ENCODE results near the gene OTOF.

The OTOF gene

DNA sequence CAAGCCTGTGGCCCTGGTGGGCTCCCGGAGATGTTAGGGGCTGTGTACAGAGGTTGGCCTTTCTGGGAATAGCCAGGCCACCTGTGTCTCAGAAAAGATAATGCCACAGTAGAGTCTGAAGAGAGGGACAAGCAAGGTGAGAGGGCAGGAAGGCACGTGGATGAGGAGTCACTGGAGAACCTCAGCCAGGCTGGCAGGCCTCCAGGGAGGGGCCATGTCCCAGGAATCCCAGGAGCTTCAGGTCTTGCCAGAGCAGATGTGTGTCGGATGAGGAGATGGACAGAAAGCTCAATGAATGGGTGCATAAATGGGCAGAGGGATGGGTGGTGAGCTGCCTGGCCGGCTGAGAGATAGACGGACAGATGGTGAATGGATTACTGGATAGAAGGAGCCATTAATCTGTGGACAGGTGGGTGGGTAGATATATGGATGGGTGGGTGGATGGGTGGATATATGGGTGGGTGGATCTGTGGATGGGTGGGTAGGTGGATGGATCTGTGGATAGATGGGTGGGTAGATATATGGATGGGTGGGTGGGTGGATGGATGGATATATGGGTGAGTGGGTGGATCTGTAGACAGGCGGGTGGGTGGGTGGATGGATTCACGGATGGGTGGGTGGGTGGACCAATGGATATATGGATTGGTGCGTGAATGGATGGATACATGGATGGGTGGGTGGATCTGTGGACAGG, 7.9 kb upstream of the OTOF start:
- H3K4me2 ChIP-seq (ENCODE audit: low read length) = no peak overlapping the region
- no peak for DNase-seq
- H3K4ac ChIP-seq (ENCODE audit: low read depth, low read length) = no peak overlapping the region
- H3K9ac ChIP-seq (ENCODE audit: low read length) = no peak overlapping the region
- H3K18ac ChIP-seq (ENCODE audit: low read length) = no peak overlapping the region
- no peaks in the 10 kb centered on the region for H3K4me1 ChIP-seq (ENCODE audit: control insufficient read depth, low read depth, low read length)
- no peak overlapping the region for H2BK15ac ChIP-seq (replicated peaks; ENCODE audit: low read depth)
- no peak overlapping the region for H3K56ac ChIP-seq (ENCODE audit: low read length)
- H2BK120ac ChIP-seq (ENCODE audit: low read depth, low read length) = no peak overlapping the region
- H2AK5ac ChIP-seq (ENCODE audit: low read length) = no peak overlapping the region
- H3K79me2 ChIP-seq (ENCODE audit: control insufficient read depth, insufficient read depth, low read length) = no peaks in the 10 kb centered on the region
- no CpG with 5 or more reads among the region's 8 CpGs for WGBS (ENCODE audit: extremely low coverage, insufficient coverage, low lambda C conversion rate)
- no peaks in the 10 kb centered on the region for H3K36me3 ChIP-seq (ENCODE audit: control insufficient read depth, insufficient read depth, low read length)
- no peak overlapping the region for H3K4me3 ChIP-seq (ENCODE audit: low read length)
- H3K23ac ChIP-seq (ENCODE audit: low read length) = no peak overlapping the region
- H4K8ac ChIP-seq (ENCODE audit: low read depth, low read length) = no peak overlapping the region
- H2BK5ac ChIP-seq (ENCODE audit: low read length) = no peak overlapping the region
- no peaks in the 10 kb centered on the region for H3K79me1 ChIP-seq (ENCODE audit: low read length)
- no peak overlapping the region for H4K5ac ChIP-seq (ENCODE audit: low read length)
- no peaks in the 10 kb centered on the region for H3K27me3 ChIP-seq (ENCODE audit: insufficient read depth, low read length, poor library complexity)
- no peak overlapping the region for H3K27ac ChIP-seq (ENCODE audit: low read depth, low read length)

DNA sequence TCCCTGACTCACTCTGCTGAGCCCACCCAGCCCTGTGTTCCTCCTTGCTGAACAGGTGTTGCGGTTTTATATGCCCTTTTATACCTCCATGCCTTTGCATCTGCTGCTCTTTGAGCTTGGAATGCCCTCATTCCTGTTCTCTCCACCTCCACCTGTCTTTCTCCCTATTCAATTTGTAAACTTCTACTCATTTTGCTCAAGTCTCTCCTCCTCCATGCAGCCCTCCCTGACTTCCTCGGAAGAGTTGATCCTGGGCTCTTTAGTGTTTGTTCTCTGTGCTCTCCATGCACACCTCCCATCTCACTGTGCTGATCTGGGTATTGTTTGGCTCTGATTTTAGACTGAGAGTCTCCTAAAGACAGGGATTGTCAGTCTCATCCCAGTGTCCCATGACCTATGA, 7.2 kb upstream of the OTOF start:
- no peak for DNase-seq
- Histone ChIP-seq H4K8ac (ENCODE audit: low read depth, low read length) (no peak overlapping the region), H3K4me1 (ENCODE audit: control insufficient read depth, low read depth, low read length) (no peaks in the 10 kb centered on the region), H3K56ac (ENCODE audit: low read length) (no peak overlapping the region), H2BK15ac (replicated peaks; ENCODE audit: low read depth) (no peak overlapping the region), H3K36me3 (ENCODE audit: control insufficient read depth, insufficient read depth, low read length) (no peaks in the 10 kb centered on the region), H3K4ac (ENCODE audit: low read depth, low read length) (no peak overlapping the region), H3K18ac (ENCODE audit: low read length) (no peak overlapping the region), H3K79me1 (ENCODE audit: low read length) (no peaks in the 10 kb centered on the region), H4K5ac (ENCODE audit: low read length) (no peak overlapping the region), H3K27me3 (ENCODE audit: insufficient read depth, low read length, poor library complexity) (no peaks in the 10 kb centered on the region), H2AK5ac (ENCODE audit: low read length) (no peak overlapping the region), H3K4me2 (ENCODE audit: low read length) (no peak overlapping the region), H3K9ac (ENCODE audit: low read length) (no peak overlapping the region), H3K23ac (ENCODE audit: low read length) (no peak overlapping the region), H3K27ac (ENCODE audit: low read depth, low read length) (no peak overlapping the region), H2BK120ac (ENCODE audit: low read depth, low read length) (no peak overlapping the region), H3K4me3 (ENCODE audit: low read length) (no peak overlapping the region), H3K79me2 (ENCODE audit: control insufficient read depth, insufficient read depth, low read length) (no peaks in the 10 kb centered on the region), H2BK5ac (ENCODE audit: low read length) (no peak overlapping the region)
- WGBS (ENCODE audit: extremely low coverage, insufficient coverage, low lambda C conversion rate) = no CpG with 5 or more reads among the region's 2 CpGs

GRCh38 chr2:26484579-26484978, 6.7 kb upstream of the OTOF start:
- no peak overlapping the region for H4K8ac ChIP-seq (ENCODE audit: low read depth, low read length)

GRCh38 chr2:26483957-26484565, 6.1 kb upstream of the OTOF start:
- Histone ChIP-seq H3K4me3 (ENCODE audit: low read length) (no peak overlapping the region), H3K56ac (ENCODE audit: low read length) (no peak overlapping the region), H4K8ac (ENCODE audit: low read depth, low read length) (no peak overlapping the region), H3K27ac (ENCODE audit: low read depth, low read length) (no peak overlapping the region), H3K18ac (ENCODE audit: low read length) (no peak overlapping the region), H2BK5ac (ENCODE audit: low read length) (no peak overlapping the region), H3K27me3 (ENCODE audit: insufficient read depth, low read length, poor library complexity) (no peaks in the 10 kb centered on the region), H3K4me2 (ENCODE audit: low read length) (no peak overlapping the region), H3K79me1 (ENCODE audit: low read length) (no peaks in the 10 kb centered on the region), H4K5ac (ENCODE audit: low read length) (no peak overlapping the region), H3K9ac (ENCODE audit: low read length) (no peak overlapping the region), H3K4me1 (ENCODE audit: control insufficient read depth, low read depth, low read length) (no peaks in the 10 kb centered on the region), H3K36me3 (ENCODE audit: control insufficient read depth, insufficient read depth, low read length) (no peaks in the 10 kb centered on the region), H2AK5ac (ENCODE audit: low read length) (no peak overlapping the region), H3K23ac (ENCODE audit: low read length) (no peak overlapping the region), H2BK120ac (ENCODE audit: low read depth, low read length) (no peak overlapping the region), H3K79me2 (ENCODE audit: control insufficient read depth, insufficient read depth, low read length) (no peaks in the 10 kb centered on the region), H2BK15ac (replicated peaks; ENCODE audit: low read depth) (no peak overlapping the region), H3K4ac (ENCODE audit: low read depth, low read length) (no peak overlapping the region)
- no peak for DNase-seq
- WGBS (ENCODE audit: extremely low coverage, insufficient coverage, low lambda C conversion rate) = no CpG with 5 or more reads among the region's 13 CpGs

More at GRCh38 chr2:26484579-26484978, 6.7 kb upstream of the OTOF start:
- Histone ChIP-seq H3K27me3 (ENCODE audit: insufficient read depth, low read length, poor library complexity) (no peaks in the 10 kb centered on the region), H2BK5ac (ENCODE audit: low read length) (no peak overlapping the region), H3K18ac (ENCODE audit: low read length) (no peak overlapping the region), H3K4me3 (ENCODE audit: low read length) (no peak overlapping the region), H3K79me2 (ENCODE audit: control insufficient read depth, insufficient read depth, low read length) (no peaks in the 10 kb centered on the region), H3K56ac (ENCODE audit: low read length) (no peak overlapping the region), H4K5ac (ENCODE audit: low read length) (no peak overlapping the region), H2BK120ac (ENCODE audit: low read depth, low read length) (no peak overlapping the region), H2BK15ac (replicated peaks; ENCODE audit: low read depth) (no peak overlapping the region), H3K4me1 (ENCODE audit: control insufficient read depth, low read depth, low read length) (no peaks in the 10 kb centered on the region), H3K9ac (ENCODE audit: low read length) (no peak overlapping the region), H3K4ac (ENCODE audit: low read depth, low read length) (no peak overlapping the region), H3K27ac (ENCODE audit: low read depth, low read length) (no peak overlapping the region), H3K4me2 (ENCODE audit: low read length) (no peak overlapping the region), H3K36me3 (ENCODE audit: control insufficient read depth, insufficient read depth, low read length) (no peaks in the 10 kb centered on the region), H3K23ac (ENCODE audit: low read length) (no peak overlapping the region), H2AK5ac (ENCODE audit: low read length) (no peak overlapping the region), H3K79me1 (ENCODE audit: low read length) (no peaks in the 10 kb centered on the region)
- WGBS (ENCODE audit: extremely low coverage, insufficient coverage, low lambda C conversion rate) = no CpG with 5 or more reads among the region's 4 CpGs
- no peak for DNase-seq

- Histone ChIP-seq H2BK120ac (ENCODE audit: low read depth, low read length) (no peak overlapping the region), H3K18ac (ENCODE audit: low read length) (no peak overlapping the region), H3K9ac (ENCODE audit: low read length) (no peak overlapping the region), H3K4me2 (ENCODE audit: low read length) (no peak overlapping the region), H3K79me2 (ENCODE audit: control insufficient read depth, insufficient read depth, low read length) (no peaks in the 10 kb centered on the region), H4K8ac (ENCODE audit: low read depth, low read length) (no peak overlapping the region), H2BK15ac (replicated peaks; ENCODE audit: low read depth) (no peak overlapping the region), H3K4me3 (ENCODE audit: low read length) (no peak overlapping the region), H3K23ac (ENCODE audit: low read length) (no peak overlapping the region), H3K56ac (ENCODE audit: low read length) (no peak overlapping the region), H2BK5ac (ENCODE audit: low read length) (no peak overlapping the region), H3K27me3 (ENCODE audit: insufficient read depth, low read length, poor library complexity) (no peaks in the 10 kb centered on the region), H3K4ac (ENCODE audit: low read depth, low read length) (no peak overlapping the region), H3K36me3 (ENCODE audit: control insufficient read depth, insufficient read depth, low read length) (no peaks in the 10 kb centered on the region), H4K5ac (ENCODE audit: low read length) (no peak overlapping the region), H2AK5ac (ENCODE audit: low read length) (no peak overlapping the region), H3K27ac (ENCODE audit: low read depth, low read length) (no peak overlapping the region), H3K4me1 (ENCODE audit: control insufficient read depth, low read depth, low read length) (no peaks in the 10 kb centered on the region), H3K79me1 (ENCODE audit: low read length) (no peaks in the 10 kb centered on the region)
- WGBS (ENCODE audit: extremely low coverage, insufficient coverage, low lambda C conversion rate) = no CpG with 5 or more reads among the region's 11 CpGs
- no peak for DNase-seq
These were observed 5.6 kb upstream of the OTOF start for GRCh38 chr2:26483516-26483915.

DNA sequence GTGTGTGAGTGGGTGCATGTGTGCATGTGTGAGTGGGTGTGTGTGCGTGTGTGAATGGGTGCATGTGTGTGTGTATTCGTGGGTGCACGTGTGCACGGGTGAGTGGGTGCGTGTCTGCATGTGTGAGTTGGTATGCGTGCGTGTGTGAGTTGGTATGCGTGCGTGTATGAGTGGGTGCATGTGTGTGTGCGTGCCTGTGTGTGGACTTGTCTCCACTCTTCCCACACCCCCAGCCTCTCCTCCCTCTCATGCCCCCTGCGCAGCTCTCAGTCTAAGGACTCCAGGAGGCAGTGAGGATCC, 5.1 kb upstream of the OTOF start:
- H3K23ac ChIP-seq (ENCODE audit: low read length) = no peak overlapping the region
- H3K27me3 ChIP-seq (ENCODE audit: insufficient read depth, low read length, poor library complexity) = no peaks in the 10 kb centered on the region
- no CpG with 5 or more reads among the region's 11 CpGs for WGBS (ENCODE audit: extremely low coverage, insufficient coverage, low lambda C conversion rate)
- no peak overlapping the region for H2BK5ac ChIP-seq (ENCODE audit: low read length)
- H3K36me3 ChIP-seq (ENCODE audit: control insufficient read depth, insufficient read depth, low read length) = no peaks in the 10 kb centered on the region
- no peak overlapping the region for H3K9ac ChIP-seq (ENCODE audit: low read length)
- no peak overlapping the region for H3K4me2 ChIP-seq (ENCODE audit: low read length)
- no peak overlapping the region for H4K5ac ChIP-seq (ENCODE audit: low read length)
- no peaks in the 10 kb centered on the region for H3K4me1 ChIP-seq (ENCODE audit: control insufficient read depth, low read depth, low read length)
- H3K79me1 ChIP-seq (ENCODE audit: low read length) = no peaks in the 10 kb centered on the region
- no peak overlapping the region for H2AK5ac ChIP-seq (ENCODE audit: low read length)
- H3K4me3 ChIP-seq (ENCODE audit: low read length) = no peak overlapping the region
- no peak overlapping the region for H3K56ac ChIP-seq (ENCODE audit: low read length)
- H3K79me2 ChIP-seq (ENCODE audit: control insufficient read depth, insufficient read depth, low read length) = no peaks in the 10 kb centered on the region
- no peak overlapping the region for H4K8ac ChIP-seq (ENCODE audit: low read depth, low read length)
- DNase-seq = no peak
- no peak overlapping the region for H2BK120ac ChIP-seq (ENCODE audit: low read depth, low read length)
- no peak overlapping the region for H3K18ac ChIP-seq (ENCODE audit: low read length)
- no peak overlapping the region for H3K27ac ChIP-seq (ENCODE audit: low read depth, low read length)
- H3K4ac ChIP-seq (ENCODE audit: low read depth, low read length) = no peak overlapping the region
- no peak overlapping the region for H2BK15ac ChIP-seq (replicated peaks; ENCODE audit: low read depth)

Measured in mesendoderm (in vitro differentiated cells).